ENCODE results near the gene TRIM63.

Gene TRIM63

GRCh38 chr1:26079960-26080814 lies 12.8 kb upstream of the TRIM63 start:
- ChIA-PET CTCF (interaction anchor here (1.4 kb wide), 1 partner anchor 64 kb away, joined by 3 read pairs; no protein-coding TSS in a partner anchor), POLR2A (no interaction called here)
- TF ChIP-seq CTCF (IDR thresholded peaks at IDR 0.05; ENCODE audit: control extremely low read depth, extremely low read depth, low read depth, missing control alignments), result no peak
- no peak for DNase-seq (ENCODE audit: extremely low spot score)

GRCh38 chr1:26079178-26079563 lies 11.7 kb upstream of the TRIM63 start:
- CTCF ChIA-PET, result interaction anchor here (1.4 kb wide), 1 partner anchor 65 kb away, joined by 3 read pairs; no protein-coding TSS in a partner anchor

DNA sequence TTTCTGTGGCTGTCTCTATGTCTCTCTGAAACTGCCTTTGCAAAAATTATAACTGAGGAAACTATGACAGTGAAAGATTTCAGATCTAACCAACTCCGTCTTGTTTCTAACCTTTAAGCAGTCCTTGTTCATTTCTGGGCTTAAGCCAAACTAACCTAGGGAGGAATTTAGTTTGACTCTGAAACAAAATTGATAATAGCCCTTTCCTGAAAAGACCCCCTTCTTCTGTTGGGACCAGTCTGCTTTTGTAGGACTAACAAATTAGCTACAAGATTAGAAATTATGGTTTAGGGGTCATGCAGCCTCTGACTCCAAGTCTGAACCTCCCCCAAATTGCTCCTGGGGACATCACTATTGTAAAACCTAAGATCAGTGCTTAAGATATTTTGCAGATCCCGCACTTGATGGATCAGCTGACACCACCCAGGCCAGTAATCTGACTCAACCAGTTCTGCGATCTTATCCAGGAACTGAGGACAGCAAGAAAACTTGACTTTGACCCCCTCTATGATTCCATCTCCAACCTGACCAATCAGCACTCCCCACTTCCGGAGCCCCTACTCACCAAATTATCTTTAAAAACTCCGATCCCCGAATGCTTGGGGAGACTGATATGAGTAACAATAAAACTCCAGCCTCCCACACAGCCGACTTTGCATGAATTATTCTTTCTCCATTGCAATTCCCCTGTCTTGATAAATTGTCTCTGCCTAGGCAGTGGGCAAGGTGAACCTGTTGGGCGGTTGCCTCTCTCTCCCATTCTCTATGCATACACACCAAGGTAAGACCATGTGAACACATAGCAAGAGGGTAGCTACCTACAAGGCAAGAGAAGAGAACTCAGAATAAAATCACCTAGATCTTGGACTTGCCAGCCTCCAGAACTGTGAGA lies 11.1 kb upstream of the TRIM63 start:
- no peak for TF ChIP-seq CTCF (IDR thresholded peaks at IDR 0.05; ENCODE audit: control extremely low read depth, extremely low read depth, low read depth, missing control alignments)
- POLR2A ChIA-PET, result no interaction called here
- CTCF ChIA-PET, result interaction anchor here (0.9 to 1.6 kb wide), 5 partner anchors 41 to 317 kb away, joined by 3 to 4 read pairs (median 3); partner anchors contain the start of gene ZNF593
- DNase-seq (ENCODE audit: extremely low spot score), result no peak

More at GRCh38 chr1:26079178-26079563, 11.7 kb upstream of the TRIM63 start:
- TF ChIP-seq CTCF (IDR thresholded peaks at IDR 0.05; ENCODE audit: control extremely low read depth, extremely low read depth, low read depth, missing control alignments), result no peak
- POLR2A ChIA-PET, result no interaction called here
- no peak for DNase-seq (ENCODE audit: extremely low spot score)

DNA sequence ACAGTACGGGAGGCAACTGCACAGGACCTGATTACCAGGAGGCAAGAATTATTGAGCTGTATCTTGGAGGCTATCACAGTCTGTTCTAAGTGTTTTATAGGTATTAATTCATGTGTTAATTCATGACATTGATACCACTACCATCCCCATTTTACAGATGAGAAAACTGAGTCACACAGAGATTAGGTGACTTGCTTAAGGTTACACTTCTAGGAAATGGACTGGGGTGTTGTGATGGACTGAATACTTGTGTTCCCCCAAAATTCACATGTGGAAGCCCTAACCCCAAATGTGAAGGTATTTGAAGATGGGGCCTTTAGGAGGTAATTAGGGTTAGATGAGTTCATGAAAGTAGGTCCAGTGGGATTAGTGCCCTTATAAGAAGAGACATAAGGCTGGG lies 10.1 kb upstream of the TRIM63 start:
- POLR2A ChIA-PET, result no interaction called here
- CTCF ChIA-PET, result interaction anchor here (0.9 to 1.6 kb wide), 3 partner anchors 68 to 318 kb away, joined by 3 to 4 read pairs (median 3); partner anchors contain the start of gene ZNF593
- DNase-seq (ENCODE audit: extremely low spot score), result no peak
- no peak for TF ChIP-seq CTCF (IDR thresholded peaks at IDR 0.05; ENCODE audit: control extremely low read depth, extremely low read depth, low read depth, missing control alignments)

DNA sequence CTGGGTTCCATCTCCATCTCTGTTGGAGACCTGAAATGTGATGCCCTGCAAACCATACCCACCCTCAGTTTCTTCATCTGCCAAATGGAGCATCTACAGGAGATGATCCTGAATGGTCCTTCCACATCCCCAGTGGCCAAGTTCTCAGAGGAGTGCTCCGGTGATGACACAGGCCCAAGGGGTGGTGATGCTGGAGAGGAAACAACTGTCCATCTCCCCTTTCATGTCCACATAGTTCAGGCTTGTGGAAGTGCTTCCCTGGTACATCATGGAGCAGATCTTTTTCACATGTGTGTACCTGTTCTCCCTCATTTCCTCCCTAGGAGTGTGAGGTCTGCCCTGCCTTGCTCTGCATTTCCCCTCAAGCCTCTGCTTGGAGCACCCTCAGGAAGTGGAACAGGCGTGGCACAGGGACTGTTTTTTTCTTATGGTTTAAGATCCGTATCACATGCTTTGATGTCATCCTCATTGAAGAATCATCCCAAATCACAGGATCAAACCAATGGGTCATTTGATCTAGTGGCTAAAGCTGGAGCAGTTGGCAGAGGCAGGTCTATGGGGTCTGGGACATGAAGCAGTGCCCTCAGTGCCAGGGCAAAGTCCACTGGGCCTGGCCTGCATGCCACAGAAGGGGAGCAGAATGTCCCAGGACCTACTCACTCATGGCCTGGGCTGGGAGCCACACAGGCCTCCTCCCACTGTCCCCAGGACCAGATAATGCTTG lies 8.2 kb upstream of the TRIM63 start:
- CTCF ChIA-PET, result interaction anchor here (1.2 to 1.6 kb wide), 3 partner anchors 21 to 94 kb away, joined by 3 to 6 read pairs (median 4); partner anchors contain the start of gene ZNF593
- no peak for TF ChIP-seq CTCF (IDR thresholded peaks at IDR 0.05; ENCODE audit: control extremely low read depth, extremely low read depth, low read depth, missing control alignments)
- POLR2A ChIA-PET, result no interaction called here
- no peak for DNase-seq (ENCODE audit: extremely low spot score)
